ENCODE measurements around the gene DCAKD.

Gene DCAKD

DNA sequence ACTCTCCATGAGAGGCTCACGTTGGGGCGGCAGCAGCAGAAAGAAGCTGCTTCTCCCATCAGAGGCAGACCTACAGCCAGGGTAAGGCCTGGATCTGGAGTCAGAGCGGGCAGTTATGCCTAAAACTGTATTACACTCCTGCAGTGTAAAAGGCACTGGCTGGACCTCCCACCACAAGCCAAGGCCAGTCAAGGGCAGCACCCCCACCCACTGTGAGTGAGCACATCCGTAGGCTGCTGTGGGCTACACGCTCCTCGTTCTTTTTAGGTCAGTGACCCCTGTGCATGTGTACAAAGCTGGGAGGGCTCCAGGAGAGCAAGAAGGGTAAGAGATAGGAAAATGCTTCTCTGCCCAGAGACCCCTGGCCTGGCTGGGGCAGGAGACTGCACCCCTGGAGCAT is 20.7 kb downstream of the DCAKD start:
- DNase-seq (ENCODE audit: low read depth, low spot score) = no peak

DNA sequence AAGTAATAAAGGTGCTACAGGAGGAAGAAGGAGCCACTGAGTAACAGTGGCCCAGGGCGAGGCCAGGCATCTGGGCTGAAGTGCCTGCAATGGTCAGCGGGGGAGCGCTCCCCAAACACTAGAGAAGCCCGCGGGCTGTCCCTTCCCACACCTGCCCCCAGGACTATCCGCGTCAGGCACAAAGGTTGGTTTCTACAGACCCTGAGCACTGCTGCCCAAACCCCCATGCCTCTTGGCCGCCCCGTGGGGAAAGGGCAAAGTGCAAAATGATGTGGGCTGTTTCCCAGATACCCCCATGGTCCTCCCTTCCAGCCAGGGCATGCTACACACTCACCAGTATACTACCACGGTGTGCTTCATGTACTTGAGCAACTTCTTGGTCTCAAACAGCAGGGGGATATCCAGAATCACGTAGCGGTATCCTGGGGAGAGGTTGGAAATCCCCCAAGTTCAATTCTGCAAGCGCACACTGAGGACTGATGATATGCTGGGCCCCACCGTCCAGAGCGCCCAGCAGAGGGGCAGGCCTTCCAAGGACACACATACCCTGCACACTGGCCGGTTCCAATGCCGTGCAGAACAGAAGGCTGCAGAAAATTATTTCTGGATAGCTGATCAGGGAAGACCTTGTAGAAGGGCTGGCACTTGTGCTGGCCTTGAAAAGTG is 21.5 kb downstream of the DCAKD start:
- DNase-seq (ENCODE audit: low read depth, low spot score) = no peak

DNA sequence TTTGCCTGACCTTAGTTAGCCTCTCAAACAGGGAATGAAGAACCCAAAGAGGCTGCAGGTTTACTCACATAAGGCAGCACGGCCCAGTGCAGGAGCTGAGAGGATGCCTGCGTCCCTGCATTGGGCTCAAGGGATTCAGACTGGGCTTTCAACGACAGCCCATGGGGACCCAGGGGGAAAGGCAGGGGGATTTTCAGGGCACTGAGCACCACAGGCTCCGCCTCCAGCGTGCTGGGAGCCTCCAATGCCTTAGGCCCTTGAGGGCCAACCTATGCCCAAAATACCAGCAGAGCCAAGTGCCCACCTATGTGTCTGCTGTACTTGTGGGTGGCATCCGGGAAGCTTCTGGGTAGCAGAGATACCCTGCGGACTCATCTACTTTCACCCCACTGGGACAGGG is 22.3 kb downstream of the DCAKD start:
- no peak for DNase-seq (ENCODE audit: low read depth, low spot score)

DNA sequence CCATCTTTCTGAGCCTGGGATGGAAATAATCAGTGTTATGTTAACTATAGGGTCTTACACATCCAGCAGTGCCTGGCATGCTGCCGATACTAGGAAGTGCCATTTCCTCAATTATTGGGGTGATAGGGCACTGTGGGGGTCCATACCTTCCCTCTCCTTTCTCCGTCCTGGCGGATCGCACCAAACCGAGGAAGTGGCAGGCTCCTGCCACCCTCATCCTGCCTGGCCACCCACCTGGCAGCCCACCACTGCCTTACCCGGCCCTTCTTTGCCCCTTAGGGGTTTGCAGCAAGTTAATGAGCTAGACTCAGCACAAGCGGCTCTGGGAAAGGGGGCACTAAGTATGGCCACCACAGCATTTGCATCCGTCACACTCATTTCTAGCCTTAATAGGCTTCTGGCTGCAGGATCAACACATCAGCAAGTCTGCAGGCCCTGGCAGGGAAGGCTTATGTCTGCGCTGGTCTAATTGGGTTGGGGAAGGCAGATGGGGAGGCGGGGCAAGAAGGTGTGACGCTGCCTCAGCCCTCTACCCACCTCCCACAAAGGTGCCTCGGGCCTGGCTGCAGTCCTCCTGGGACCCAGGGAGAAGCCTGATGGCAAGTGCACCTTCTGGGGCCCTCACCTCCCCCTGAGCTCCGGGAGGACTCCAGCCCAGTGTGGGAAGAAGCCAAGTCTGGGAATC is 28.6 kb downstream of the DCAKD start:
- DNase-seq (ENCODE audit: low read depth, low spot score) = no peak

DNA sequence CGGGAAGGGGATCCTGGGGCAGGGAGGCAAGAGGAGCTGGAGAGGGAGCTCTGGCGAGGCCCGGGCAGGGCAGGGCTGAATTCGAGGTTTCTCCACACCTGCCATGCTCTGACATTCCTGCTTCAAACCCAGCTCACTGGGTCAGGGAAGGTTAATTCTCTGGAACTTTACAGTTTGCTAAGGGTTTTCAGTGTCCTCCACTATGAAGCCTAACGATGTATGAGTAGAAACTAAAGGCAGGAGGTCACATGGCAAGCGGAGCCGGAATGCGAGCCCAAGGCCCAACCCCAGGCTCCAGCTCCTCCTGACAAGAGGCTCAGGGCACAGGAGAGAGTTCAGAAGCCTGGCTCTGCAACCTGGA is 29.2 kb downstream of the DCAKD start:
- no peak for DNase-seq (ENCODE audit: low read depth, low spot score)

DNA sequence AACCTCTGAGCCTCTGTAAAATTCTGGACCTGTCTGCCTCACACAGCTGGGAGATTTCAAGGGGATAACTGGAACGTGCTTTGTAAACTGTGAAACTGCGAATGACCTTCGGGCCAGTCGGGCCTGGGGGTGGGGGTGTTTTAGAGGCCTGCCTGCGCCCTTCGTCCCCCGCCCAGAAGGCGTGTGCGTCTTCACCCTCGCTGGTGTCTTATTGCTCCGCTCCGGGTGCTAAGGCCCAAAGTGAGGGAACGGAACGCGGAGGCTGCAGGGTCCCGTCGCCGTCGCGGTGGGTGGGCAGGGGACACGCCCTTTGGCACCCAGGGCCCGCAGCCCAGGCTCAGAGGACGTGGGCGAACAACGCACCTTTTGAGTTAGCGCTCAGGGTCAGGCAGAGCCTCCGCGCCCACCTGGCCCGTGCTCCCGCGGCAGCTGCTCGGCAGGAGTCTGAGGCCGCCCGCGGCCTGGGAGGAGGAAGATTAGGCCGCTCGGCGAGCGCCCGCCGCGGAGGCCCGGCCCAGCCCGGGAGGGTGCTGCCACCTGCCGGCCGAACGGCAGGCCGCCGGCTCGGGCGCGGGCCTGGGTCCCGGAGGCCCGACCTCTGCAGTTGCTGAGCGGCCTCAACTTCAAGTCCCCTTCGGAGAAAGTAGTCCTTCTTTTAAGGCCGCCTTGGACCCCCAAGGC is 29.7 kb downstream of the DCAKD start:
- peak; percentile 87 for DNase-seq (ENCODE audit: low read depth, low spot score)

DNA sequence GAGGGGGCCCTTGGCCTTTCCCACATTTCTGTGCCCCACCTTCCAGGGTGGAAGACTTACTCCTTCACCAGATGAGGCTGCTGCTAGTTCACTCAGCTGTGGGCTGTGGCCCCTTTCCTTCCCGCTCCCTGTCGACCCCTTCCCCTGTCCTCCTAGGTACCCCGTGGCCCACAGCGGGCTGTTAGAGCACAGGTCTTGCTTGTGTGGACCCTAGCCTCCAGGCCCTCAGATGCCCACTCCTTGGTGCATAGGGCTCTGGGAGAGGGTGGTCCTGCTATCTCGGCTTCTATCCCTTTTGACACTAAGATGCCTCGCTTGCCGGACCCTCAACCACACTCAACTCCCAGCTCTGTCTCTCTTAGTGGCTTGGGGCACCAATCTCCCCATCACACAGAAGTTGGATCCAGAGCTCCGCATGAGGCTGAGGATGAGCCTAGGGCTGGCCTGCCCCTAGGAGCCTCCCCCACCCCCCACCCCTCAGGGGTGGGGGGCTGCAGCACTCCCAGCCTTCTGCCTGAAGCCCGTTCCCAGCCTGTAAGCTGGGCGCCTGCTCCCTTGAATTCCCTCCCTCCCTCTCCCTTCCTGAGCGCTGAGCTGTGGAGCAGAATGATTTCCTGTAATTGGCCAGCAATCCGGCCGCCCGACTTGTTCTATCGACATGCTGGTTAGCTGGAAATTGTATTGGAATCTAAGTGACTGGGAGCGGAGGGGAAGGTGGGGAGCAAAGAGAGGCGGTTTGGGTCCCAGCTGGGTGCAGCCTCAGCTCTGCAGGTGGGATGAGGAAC is 30.9 kb downstream of the DCAKD start:
- peak; percentile 80 for DNase-seq (ENCODE audit: low read depth, low spot score)

DNA sequence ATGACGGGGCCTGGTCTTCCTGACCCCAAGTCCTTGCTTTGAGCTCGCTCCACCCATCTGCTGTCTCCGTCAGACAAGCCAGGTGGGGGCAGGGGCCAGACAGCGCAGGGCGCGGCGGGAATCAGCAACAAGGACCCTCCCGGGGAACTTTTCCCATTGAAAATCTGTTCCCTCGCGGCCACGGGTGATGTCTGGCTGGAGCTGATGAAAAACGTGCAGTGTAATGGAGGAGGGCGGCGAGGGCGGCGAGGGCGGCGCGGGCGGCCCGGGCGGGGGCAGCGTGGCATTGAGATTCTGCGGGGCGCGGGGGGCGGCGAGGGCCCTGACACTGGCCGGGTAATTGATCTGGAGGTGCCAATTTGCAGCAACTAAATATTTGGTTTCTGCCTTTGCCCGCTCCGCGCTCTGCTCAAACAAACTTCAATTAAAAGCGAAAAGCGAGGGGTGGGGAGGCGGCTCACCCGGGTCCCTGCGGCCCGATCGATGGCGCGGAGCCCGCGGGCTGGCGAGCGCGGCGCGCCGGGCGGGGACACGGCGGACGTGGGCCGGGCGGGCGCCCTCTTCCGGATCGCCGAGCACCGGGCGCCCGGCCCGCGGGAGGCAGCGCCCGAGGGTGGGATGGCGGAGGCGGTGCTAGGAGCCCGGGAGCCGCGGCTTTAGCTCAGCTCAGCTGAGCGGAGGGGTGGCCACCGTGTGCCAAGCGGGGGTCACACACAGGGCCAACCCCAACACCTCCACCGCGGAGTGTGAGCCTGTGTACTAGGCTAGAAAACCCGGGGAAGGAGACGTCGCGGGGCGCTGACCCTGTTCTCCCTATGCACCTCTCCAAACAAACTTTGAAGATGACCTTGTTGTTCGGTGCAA is 32.4 kb downstream of the DCAKD start:
- peak; percentile 77 for DNase-seq (ENCODE audit: low read depth, low spot score)

DNA sequence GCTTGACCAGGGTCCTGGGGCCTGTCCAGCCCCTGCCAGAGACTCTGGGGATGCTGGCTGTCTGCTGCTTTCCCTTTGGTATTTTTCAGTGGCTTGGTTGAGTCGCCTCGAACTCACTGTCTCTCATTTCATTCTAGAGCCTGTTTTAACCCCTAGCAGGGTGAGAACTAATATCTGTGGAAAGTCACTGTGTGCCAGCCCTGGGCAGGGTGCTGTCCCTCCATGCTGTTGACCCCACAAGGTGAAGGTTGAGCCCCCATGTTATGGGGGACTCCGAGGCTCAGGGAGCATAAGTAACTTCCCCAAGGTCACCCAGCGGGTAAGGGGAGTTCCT is 33.0 kb downstream of the DCAKD start:
- no peak for DNase-seq (ENCODE audit: low read depth, low spot score)

DNA sequence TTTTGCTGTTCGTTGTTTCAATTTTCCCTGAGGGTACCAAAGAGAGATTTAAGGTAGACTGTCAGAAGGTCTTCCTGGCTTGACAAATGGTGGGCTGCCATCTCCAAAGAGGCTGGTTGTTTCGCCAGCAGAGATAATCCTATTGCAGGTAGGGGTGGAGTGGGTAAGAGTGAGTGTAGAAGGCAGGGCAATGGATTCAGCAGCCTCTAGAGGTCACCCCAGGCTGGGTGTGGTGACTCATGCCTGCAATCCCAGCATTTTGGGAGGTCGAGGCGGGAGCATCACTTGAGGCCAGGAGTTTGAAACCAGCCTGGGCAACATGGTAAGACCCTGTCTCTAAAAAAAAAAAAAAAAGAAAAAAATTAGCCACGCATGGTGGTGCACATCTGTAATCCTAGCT is 34.6 kb downstream of the DCAKD start:
- no peak for DNase-seq (ENCODE audit: low read depth, low spot score)

DNA sequence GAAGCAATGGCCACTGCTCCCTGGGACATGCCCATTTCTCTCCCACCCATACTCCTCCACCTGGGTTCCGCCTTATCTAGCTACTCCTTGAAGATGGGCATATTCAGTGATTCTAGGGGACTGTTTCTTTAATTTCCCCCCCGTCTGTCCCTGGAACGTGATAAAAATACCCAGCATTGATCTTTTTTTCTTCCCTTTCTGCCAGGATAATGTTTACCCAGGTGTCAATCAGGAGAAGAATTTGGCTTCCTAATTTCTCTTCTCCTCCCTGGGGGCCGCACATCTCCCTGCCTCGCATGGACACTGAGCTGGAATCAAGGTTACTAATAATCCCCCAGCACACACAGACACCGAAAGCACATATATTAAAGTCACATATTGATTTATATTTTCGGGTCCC is 35.2 kb downstream of the DCAKD start:
- no peak for DNase-seq (ENCODE audit: low read depth, low spot score)

DNA sequence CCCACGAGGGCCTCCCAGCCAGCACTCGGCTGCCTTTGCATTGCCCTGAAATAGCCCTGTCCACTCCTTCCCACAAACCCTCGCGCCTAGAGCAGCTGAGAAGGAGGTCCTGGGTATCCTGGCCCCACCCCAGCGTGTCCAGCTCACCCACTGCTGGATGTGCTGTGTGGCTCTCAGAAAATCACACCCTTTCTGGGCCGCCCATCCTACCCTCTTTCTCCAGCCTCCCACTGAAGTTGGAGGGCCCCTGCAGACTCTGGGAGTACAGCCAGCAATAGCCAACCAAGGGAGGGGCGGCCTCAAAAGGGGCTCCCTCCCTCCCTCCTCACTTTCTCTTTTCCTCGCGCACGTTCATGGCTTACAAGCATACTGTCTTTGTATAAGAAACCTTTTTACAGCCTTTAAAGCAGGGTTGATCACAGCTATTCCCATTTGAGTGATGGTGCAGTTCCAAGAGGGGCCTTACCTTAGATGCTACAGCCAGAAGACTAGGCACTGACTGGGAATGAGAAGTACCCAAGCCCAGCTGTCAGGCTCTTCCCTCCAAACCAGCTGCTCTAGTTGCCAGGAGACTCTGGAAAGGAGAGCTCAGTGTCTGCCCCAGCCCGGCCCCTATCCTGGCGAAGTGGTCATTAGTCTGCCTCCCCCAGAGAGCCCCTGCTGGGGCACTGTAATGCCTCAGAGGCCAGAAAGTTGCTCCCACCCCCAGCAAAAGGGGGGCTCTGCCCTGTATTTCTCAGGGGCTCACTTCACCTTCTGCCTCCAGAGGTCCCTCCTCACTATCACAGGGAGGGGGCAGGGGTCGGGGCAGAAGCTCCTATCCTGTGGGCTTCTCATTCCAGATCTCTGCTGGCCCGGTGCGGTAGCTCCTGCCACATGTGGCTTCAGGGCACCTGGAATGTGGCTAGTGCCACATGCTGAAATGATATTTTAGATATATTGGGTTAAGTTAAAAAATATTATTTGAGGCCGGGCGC is 38.1 kb downstream of the DCAKD start:
- DNase-seq (ENCODE audit: low read depth, low spot score) = no peak

DNA sequence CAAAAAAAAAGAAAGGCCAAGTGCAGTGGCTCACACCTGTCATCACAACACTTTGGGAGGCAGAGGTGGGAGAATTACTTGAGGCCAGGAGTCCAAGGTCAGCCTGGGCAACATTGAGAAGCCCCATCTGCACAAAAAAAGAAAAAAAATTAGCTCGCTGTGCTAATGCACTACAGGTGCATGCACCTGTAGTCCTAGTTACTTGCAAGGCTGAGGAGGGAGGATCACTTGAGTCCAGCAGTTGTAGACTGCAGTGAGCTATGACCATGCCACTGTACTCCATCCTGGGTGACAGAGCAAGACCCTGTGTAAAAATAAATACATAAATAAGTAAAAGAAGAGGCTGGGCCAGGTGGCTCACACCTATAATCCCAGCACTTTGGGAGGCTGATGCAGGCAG is 39.7 kb downstream of the DCAKD start:
- no peak for DNase-seq (ENCODE audit: low read depth, low spot score)

DNA sequence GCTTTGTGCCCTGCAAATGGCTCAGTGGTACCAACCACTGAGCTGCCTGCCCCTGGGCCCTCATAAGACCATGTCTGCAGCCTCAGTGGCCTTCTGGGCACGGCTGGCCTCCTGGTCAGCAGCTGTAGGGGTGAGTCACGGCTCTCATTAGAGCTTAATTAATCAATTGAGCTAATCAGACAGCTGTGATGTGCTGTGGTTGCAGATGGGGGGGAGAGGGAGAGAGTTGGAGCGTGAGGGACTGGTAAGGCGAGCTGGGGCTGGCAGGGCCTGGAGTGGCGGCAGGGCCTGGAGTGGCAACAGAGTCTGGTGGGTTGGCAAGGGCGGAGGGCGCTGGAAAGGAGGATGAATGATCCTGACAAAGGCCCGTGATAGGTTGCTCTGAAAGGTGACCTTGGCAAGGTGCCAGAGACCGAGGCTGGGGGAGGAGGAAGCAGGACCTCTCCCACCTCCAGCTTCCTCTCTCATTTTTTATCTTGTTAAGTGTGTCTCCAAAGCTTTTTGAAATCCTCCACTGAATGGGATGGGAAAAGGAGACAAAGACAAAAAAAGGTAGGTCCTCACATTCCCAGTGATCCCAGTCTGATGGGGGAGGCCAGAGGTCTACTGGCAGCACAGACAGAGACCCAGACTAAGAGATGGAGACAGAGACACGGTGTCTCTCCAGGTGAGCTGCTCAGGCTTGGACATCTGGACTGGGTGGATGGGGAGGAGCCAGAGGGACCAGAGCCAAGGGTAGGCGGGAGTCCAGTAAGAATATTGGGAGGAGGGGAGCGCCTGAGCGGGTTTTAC is 41.6 kb downstream of the DCAKD start:
- DNase-seq (ENCODE audit: low read depth, low spot score) = no peak

DNA sequence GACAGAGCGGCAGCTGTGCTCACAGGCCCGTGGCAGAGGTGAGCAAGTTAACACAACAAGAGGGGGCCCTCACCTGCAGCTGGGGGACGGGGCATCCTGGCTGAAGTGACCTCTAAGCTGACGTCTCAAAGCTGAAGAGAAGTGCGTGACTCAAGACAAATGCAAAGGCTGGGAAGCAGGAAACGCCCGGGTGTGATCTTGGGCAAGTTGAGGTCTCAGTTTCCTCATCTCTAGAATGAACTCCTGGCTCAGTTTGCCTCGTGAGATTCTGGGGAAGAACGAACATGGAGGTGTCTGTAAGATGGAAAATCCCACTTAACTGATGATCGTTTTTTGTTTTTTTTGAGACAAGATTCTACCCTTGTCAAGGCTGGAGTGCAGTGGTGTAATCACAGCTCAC is 43.2 kb downstream of the DCAKD start:
- no peak for DNase-seq (ENCODE audit: low read depth, low spot score)

DNA sequence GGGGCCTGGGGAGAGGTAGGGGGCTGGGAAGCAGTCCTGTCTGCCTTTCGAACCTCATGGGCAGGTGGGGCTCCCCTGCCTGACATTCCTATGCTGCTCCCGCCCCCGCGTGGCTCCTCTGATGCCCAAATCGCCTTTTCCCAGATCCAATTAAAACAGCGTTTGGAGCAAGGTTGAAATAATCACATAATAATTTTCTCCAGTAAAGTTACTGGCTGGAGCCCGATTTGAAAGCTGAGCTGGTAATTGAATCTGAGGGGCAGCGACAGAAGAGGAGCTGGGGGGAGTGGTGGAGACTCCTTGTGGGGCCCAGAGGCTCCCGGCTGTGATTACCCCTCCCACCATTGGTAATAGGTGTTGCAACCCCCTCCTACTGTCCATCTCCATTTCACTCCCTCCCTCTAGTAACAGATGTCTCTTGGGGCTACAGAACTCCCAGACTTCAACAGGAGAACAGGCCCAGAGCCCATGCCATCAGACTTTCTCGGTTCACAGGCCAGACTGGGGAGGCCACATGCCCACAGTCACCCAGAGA is 44.4 kb downstream of the DCAKD start:
- no peak for DNase-seq (ENCODE audit: low read depth, low spot score)

DNA sequence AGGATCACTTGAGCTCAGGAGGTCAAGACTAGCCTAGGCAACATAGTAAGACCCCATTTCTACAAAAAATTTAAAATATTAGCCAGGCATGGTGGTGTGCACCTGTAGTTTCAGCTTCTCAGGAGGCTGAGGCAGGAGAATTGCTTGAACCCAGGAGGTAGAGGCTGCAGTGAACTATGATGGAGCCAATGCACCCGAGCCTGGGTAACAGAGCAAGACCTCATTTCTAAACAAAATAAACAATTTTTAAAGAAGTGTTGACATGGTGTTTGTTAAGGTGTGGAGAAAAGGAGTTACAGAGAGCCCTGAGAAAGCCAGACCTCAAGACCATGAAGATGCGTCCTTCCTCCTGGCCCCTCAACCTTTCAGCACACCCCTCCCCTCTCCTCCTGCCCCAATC is 45.7 kb downstream of the DCAKD start:
- no peak for DNase-seq (ENCODE audit: low read depth, low spot score)

DNA sequence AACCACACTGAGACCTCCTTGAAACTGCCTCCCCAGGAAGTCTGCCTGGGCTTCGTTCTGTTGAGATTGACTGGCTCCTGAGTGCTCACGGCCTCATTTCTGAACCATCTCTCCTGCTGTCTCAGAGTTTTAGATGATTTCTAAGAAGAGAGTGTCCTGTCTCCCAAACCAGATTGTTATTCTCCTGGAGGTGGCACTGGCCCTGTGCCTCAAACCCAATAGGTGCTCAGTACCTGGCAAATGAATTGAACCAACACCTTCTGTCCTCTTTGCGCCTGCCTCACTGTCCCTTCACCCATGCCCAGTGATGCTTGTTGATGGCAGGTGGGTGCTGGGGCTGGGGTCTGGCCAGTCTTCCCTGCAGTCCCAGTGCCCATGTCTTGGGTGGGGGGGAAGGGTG is 47.0 kb downstream of the DCAKD start:
- no peak for DNase-seq (ENCODE audit: low read depth, low spot score)

DNA sequence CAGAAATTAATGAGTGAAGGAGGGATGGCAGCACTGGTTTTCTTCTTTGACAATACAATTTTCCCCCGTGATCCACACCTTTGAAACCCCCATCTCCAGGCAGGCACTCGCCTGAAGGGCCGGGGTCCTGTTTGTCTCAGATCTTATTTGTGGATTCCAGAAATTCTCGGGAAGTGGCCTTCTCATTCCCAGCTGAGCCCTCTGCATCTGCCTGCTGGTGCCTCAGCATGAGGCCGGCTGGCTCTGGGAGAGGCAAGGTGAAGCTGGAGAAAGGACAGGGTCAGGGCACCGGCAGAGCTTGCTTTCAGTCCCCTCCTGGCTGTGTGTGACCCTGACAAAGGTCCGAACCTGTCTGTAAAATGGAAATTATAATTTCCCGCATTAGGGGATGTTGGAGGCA is 47.6 kb downstream of the DCAKD start:
- no peak for DNase-seq (ENCODE audit: low read depth, low spot score)
